NCI-H146 treated with DMSO at 0.1 percent for 48 hours (cell line): ENCODE results near the gene UNC5C.

Experiments used
- DNase-seq: peaks from one replicate; lab custom pipeline; 2025; ENCODE audit not compliant: unreplicated experiment; lab: John Stamatoyannopoulos, UW

Gene UNC5C

GRCh38 chr4:95284655-95285054, 264.1 kb downstream of the UNC5C start:
- DNase-seq: no peak

DNA sequence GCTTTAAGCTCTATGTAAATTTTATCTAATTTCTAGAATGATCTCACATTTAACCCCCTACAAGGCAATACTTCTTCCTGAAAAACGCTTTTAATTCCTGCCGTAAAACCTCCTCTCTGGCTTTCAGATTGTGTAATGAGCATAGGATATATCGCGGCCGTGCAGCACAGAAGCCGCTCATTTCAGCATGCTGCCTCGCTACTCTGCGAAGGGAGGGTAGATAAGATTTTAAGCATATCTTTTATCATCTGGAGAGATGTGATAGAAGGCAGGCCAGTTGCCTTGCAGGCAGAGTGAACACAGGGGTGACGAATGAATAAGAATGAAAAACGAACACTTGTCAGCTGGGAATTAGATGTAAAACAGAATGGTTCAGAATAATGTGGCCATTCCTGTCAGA, 265.5 kb downstream of the UNC5C start:
- DNase-seq: no peak

- DNase-seq: no peak
These were observed 276.0 kb downstream of the UNC5C start for GRCh38 chr4:95272797-95273196.

GRCh38 chr4:95272036-95272435, 276.7 kb downstream of the UNC5C start:
- no peak for DNase-seq

- no peak for DNase-seq
These were observed 279.8 kb downstream of the UNC5C start for GRCh38 chr4:95268819-95269565.

- no peak for DNase-seq
These were observed 281.7 kb downstream of the UNC5C start for GRCh38 chr4:95267081-95267480.

- no peak for DNase-seq
These were observed 282.7 kb downstream of the UNC5C start for GRCh38 chr4:95265814-95266740.

DNA sequence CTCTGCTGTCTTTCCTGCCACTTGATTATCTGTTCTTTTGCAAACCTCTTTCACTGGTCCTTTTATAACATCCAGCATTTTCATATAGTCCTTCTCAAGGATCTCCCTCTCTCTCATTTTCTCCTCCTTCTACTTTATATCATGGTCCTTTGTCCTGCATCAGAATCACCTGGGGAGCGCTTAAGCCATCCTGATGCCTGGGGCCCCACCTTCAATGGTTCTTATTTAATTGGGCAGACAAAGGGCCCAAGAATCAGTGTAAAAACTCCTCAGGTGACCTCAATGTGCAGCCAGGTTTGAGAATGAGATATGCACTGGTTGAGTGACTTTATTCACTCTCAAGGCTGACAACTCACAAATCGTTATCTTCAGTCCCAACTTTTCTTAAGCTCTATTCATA, 283.9 kb downstream of the UNC5C start:
- DNase-seq: no peak

GRCh38 chr4:95263960-95264359, 284.8 kb downstream of the UNC5C start:
- DNase-seq: no peak

DNA sequence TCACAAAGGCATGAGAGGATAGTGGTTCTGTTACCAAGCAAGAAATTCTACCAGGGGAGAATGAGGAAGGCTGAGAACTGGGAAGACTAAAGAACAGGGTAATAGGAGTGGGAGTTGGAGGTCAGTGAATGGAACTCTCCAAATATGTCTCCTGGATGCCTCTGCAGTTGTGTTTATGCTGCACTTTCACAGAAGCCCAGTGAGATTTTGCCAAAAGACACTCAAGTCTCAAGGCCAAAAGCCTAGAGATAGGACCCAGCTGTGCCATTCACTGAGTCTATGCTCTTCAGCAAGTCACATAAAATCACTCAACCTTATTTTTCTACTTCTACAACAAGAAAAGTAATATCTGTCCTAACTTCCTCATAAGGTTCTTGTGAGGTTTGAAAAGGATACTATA, 285.4 kb downstream of the UNC5C start:
- DNase-seq: no peak

DNA sequence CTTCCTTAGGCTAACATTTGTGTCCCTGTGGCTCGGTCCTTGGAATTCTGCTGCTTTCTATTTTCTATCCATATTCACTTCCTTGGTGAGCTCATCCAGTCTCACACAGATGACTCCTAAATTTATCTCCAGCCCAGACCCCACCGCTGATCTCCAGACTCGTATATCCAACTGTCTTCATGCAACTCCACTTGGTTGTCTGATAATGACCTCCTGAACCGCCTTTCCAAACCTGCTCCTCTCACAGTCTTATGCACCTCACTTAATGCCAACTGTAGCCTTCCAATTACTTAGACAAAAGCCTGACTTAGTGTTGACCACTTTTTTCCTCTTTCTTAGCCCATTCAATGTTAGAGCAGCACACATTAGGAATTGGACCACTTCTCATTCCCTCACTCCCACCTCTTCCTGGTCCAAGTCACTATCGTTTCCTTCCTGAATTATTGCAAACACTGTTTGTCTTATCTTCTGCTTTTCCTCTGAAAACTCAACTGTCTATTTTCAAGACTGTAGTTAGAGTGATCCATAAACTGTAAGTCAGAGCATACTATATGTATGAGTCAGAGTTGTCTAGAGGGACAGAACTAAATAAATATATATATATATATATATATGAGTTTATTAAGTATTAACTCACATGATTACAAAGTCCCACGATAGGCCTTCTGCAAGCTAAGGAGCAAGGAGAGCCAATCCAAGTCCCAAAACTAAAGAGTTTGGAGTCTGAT, 292.5 kb downstream of the UNC5C start:
- no peak for DNase-seq

- DNase-seq: no peak
These were observed 293.2 kb downstream of the UNC5C start for GRCh38 chr4:95255396-95256107.

DNA sequence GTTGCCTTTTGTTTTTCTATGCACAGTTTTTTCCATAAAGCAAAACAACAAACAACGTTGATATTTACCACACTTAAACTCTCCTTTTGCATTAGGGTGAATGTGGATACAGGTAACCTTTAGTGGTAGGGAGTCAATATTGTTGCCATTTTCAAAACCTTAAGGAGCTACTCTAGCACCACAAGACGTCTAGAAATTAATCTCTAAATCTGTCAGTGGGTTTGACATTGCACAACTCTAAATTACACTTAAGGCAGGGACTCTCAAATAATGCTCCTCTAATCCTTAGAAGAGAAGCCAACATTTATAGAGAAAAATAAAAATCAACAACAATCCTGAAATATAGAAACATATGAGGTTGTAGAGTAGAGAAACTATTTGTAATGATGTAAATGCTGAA, 297.2 kb downstream of the UNC5C start:
- no peak for DNase-seq

GRCh38 chr4:95250544-95251137, 298.1 kb downstream of the UNC5C start:
- DNase-seq: no peak

DNA sequence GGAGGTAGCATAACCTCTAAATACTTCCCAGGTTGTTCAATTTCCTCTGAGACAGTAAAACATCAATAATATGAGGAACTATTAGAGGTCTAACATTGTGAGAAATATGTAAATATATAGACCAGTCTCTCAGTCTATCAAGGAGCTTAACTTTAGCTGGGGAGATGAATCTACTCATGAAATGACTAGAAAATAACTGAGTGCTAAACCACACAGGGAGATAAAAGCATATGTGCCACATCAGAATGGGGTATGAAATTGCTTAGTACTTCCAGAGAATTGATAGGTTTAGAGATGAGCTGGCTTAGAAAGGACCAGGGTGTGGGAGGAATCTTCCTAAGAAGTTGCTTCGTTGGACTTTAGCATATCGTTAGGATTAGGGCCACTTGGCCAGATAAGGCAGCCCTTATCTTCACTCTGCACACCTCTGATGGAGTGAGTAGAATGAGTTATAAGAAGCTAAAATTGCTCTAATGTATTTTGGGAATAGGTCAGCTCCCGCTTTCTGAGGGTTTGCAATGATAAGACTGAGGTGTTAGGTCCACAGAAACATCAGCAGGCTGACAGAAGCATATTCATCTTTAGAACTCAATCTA, 299.2 kb downstream of the UNC5C start:
- no peak for DNase-seq

- DNase-seq: no peak
These were observed 299.9 kb downstream of the UNC5C start for GRCh38 chr4:95248720-95249425.

- DNase-seq: no peak
These were observed 304.9 kb downstream of the UNC5C start for GRCh38 chr4:95243892-95244291.

GRCh38 chr4:95238554-95238953, 310.2 kb downstream of the UNC5C start:
- no peak for DNase-seq

DNA sequence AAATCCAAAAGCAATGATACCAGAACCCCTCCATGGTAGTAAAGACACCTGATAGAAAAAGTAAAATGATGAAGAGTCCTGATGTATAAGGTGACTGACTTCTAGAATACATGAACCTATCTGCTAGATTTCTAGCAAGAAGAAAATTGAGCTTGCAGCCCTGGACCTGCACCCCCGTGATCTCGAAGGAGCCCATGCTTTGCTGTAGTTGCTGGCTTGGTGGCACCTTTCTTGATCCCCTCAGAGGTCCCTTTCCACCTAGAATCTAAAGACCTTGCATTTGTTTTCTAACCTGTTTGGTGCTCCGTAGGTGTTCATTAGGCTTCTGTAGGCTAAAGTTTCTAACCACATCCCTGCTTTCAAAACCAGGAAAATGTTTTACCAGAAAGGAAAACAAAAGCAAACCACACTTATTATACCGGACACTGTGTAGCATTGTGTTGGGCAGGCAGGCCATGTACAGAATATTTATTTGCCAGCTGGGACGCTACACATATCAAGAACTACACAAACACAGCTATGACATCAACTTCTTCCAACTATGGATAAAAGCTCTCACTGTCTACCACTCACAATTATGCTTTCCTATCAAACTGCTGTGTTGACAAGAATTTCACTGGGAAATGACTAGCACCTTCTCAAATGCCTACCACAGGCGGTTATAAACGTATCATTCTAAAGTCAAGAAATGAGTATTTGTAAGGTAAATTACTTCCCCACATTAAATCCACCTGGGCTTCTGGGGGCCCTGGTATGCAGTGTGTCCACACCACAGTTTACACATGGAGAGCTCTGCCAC, 316.2 kb downstream of the UNC5C start:
- DNase-seq: no peak
